HEK293 (cell line): ENCODE measurements around the gene INPP5A.

Experiments
- CTCF ChIA-PET: fragments of 350-600 bp; formaldehyde crosslinking; extraction: SDS; loops from one replicate; lab custom pipeline; 2021; ENCODE audit warnings: antibody characterized with exemption; lab: Yijun Ruan, JAX
- POLR2A ChIA-PET: fragments of 300-600 bp; formaldehyde crosslinking; extraction: SDS; loops from one replicate; lab custom pipeline; 2020; ENCODE audit warnings: antibody characterized with exemption, inconsistent platforms; lab: Yijun Ruan, JAX
- H3K27ac ChIP-seq: fragments of 200-500 bp; sonication (Bioruptor generic); 2 replicates; pipeline ENCODE4 v1.5.1; 2014; ENCODE audit warnings: low read depth, low read length, control low read depth, inconsistent platforms; ENCODE audit errors: extremely low read depth
- H3K36me3 ChIP-seq, 2 experiments: fragments of 200-500 bp in 1 of 2; sonication (Bioruptor generic) in 1 of 2; 1 replicate in 1 of 2; 2 replicates in 1 of 2; pipeline ENCODE4 v1.5.1; 2014 to 2017; ENCODE audit warnings: inconsistent platforms in 2 of 2, low read length in 2 of 2; ENCODE audit not compliant: control insufficient read depth in 2 of 2, insufficient read depth in 1 of 2
- H3K4me1 ChIP-seq: fragments of 200-500 bp; sonication (Bioruptor generic); 2 replicates; pipeline ENCODE4 v1.5.1; 2014; ENCODE audit warnings: mild to moderate bottlenecking, low read length, inconsistent platforms; ENCODE audit not compliant: control insufficient read depth, insufficient read depth
- H3K4me3 ChIP-seq: 2 replicates; pipeline ENCODE4 v1.5.1; 2011; ENCODE audit warnings: low read depth, mild to moderate bottlenecking, control low read depth, low read length, moderate library complexity
- H3K9me3 ChIP-seq: fragments of 200-500 bp; sonication (Bioruptor generic); 2 replicates; pipeline ENCODE4 v1.5.1; 2014; ENCODE audit warnings: low read depth, low read length, inconsistent platforms; ENCODE audit not compliant: control insufficient read depth, insufficient read depth
- HIC1 ChIP-seq: fragments of 450-650 bp; formaldehyde crosslinking; IDR thresholded peaks from 2 replicates; pipeline ENCODE4 v1.5.1; 2016; ENCODE audit warnings: missing biosample characterization, missing genetic modification characterization
- OSR2 ChIP-seq: fragments of 450-650 bp; formaldehyde crosslinking; IDR thresholded peaks from 2 replicates; pipeline ENCODE4 v1.5.1; 2016; ENCODE audit warnings: missing biosample characterization, missing genetic modification characterization
- PBX3 ChIP-seq: sonication (generic); formaldehyde crosslinking; IDR thresholded peaks from 2 replicates; pipeline ENCODE4 v1.8.1; 2022; ENCODE audit warnings: mild to moderate bottlenecking, moderate library complexity, missing genetic modification reagents
- SALL2 ChIP-seq: fragments of 450-650 bp; formaldehyde crosslinking; IDR thresholded peaks from 2 replicates; pipeline ENCODE4 v1.5.0; 2017; ENCODE audit warnings: missing biosample characterization, mild to moderate bottlenecking, missing genetic modification characterization, borderline replicate concordance
- ZBTB10 ChIP-seq: fragments of 450-650 bp; formaldehyde crosslinking; IDR thresholded peaks from 2 replicates; pipeline ENCODE4 v1.5.1; 2016; ENCODE audit warnings: missing biosample characterization, missing genetic modification characterization
- ZBTB49 ChIP-seq: fragments of 450-650 bp; formaldehyde crosslinking; IDR thresholded peaks from 2 replicates; pipeline ENCODE4 v1.5.1; 2016; ENCODE audit warnings: missing biosample characterization, missing genetic modification characterization, low read depth
- ZNF157 ChIP-seq: fragments of 450-650 bp; formaldehyde crosslinking; IDR thresholded peaks from 2 replicates; pipeline ENCODE4 v1.5.1; 2016; ENCODE audit warnings: missing biosample characterization, missing genetic modification characterization
- ZNF221 ChIP-seq: fragments of 450-650 bp; formaldehyde crosslinking; IDR thresholded peaks from 2 replicates; pipeline ENCODE4 v1.5.1; 2017; ENCODE audit warnings: missing biosample characterization, missing genetic modification characterization, borderline replicate concordance
- ZNF26 ChIP-seq: fragments of 450-650 bp; formaldehyde crosslinking; IDR thresholded peaks from 2 replicates; pipeline ENCODE4 v1.5.1; 2016; ENCODE audit warnings: missing biosample characterization, missing genetic modification characterization
- ZNF274 ChIP-seq, 2 experiments: fragments of 200-500 bp in 1 of 2; fragments of 450-650 bp in 1 of 2; sonication (Bioruptor generic) in 1 of 2; formaldehyde crosslinking in 1 of 2; IDR thresholded peaks; 2 replicates each; pipeline versions ENCODE4 v1.5.1 to v1.6.1; 2014 to 2016; ENCODE audit warnings: borderline replicate concordance in 1 of 2, inconsistent platforms in 1 of 2, low read length in 1 of 2, missing biosample characterization in 1 of 2, missing genetic modification characterization in 1 of 2
- ZNF362 ChIP-seq: fragments of 450-650 bp; formaldehyde crosslinking; IDR thresholded peaks from 2 replicates; pipeline ENCODE4 v1.5.1; 2016; ENCODE audit warnings: missing biosample characterization, missing genetic modification characterization
- ZNF366 ChIP-seq: fragments of 450-650 bp; formaldehyde crosslinking; conservative IDR thresholded peaks from 2 replicates; pipeline ENCODE4 v1.5.1; 2016; ENCODE audit warnings: missing biosample characterization, missing genetic modification characterization
- ZNF449 ChIP-seq: fragments of 450-650 bp; formaldehyde crosslinking; IDR thresholded peaks from 2 replicates; pipeline ENCODE4 v1.5.1; 2017; ENCODE audit warnings: missing biosample characterization, mild to moderate bottlenecking, missing genetic modification characterization, moderate library complexity
- ZNF571 ChIP-seq: fragments of 450-650 bp; formaldehyde crosslinking; IDR thresholded peaks from 2 replicates; pipeline ENCODE4 v1.5.0; 2017; ENCODE audit warnings: missing biosample characterization, missing genetic modification characterization
- ZNF658 ChIP-seq: fragments of 450-650 bp; formaldehyde crosslinking; IDR thresholded peaks from 2 replicates; pipeline ENCODE4; 2016; ENCODE audit warnings: missing biosample characterization, missing genetic modification characterization
- ZNF76 ChIP-seq: fragments of 450-650 bp; formaldehyde crosslinking; IDR thresholded peaks from 2 replicates; pipeline ENCODE4; 2016; ENCODE audit warnings: low read depth, missing biosample characterization, missing genetic modification characterization, borderline replicate concordance
- ZNF830 ChIP-seq: fragments of 450-650 bp; IDR thresholded peaks from 2 replicates; pipeline ENCODE4 v1.5.0; 2018; ENCODE audit warnings: missing biosample characterization, missing genetic modification characterization, low read depth, mild to moderate bottlenecking, moderate library complexity

The INPP5A gene

GRCh38 chr10:132735341-132735775, 197.8 kb downstream of the INPP5A start (continued):
- TF ChIP-seq ZNF26 (tag by site-specific recombination): no peak
- no peak for TF ChIP-seq ZNF658 (tag by site-specific recombination)
- no peak for TF ChIP-seq ZBTB10 (tag by site-specific recombination)
- no peak for TF ChIP-seq SALL2 (tag by site-specific recombination)

- Histone ChIP-seq H3K36me3 (no peaks in the 10 kb centered on the region), H3K9me3 (no peaks in the 10 kb centered on the region), H3K4me1 (no peaks in the 10 kb centered on the region), H3K27ac (no peak overlapping the region), H3K4me3 (no peak overlapping the region)
- ChIA-PET CTCF (no interaction called here), POLR2A (interaction anchor here (1.2 kb wide), 1 partner anchor 12 kb away, joined by 3 read pairs; no protein-coding TSS in a partner anchor)
- TF ChIP-seq SALL2 (tag by site-specific recombination): no peak
- 0 out of 2 replicates have a peak, but pooled peaks have one; percentile 9 for TF ChIP-seq HIC1 (tag by site-specific recombination)
Observed at GRCh38 chr10:132735923-132736391, 198.4 kb downstream of the INPP5A start.

- Histone ChIP-seq H3K9me3 (no peaks in the 10 kb centered on the region), H3K4me1 (no peaks in the 10 kb centered on the region), H3K4me3 (no peak overlapping the region), H3K36me3 (no peaks in the 10 kb centered on the region), H3K27ac (no peak overlapping the region)
- POLR2A ChIA-PET: no interaction called here
- CTCF ChIA-PET: no interaction called here
- TF ChIP-seq ZNF366 (tag by site-specific recombination) (no peak), ZNF76 (tag by site-specific recombination) (no peak), ZBTB49 (tag by site-specific recombination) (no peak), OSR2 (tag by site-specific recombination) (no peak), ZNF274 (IDR thresholded peaks at IDR 0.05; ENCODE audit: low read length) (no peak), ZNF274 (tag by site-specific recombination; IDR thresholded peaks at IDR 0.05; ENCODE audit: borderline replicate concordance) (no peak), PBX3 (CRISPR knock-in tag) (no peak), ZNF362 (tag by site-specific recombination) (no peak), ZNF449 (tag by site-specific recombination) (no peak), ZNF157 (tag by site-specific recombination) (no peak), ZNF221 (tag by site-specific recombination) (no peak), ZNF830 (tag by site-specific recombination) (no peak), ZNF571 (tag by site-specific recombination) (no peak)
Observed at GRCh38 chr10:132737390-132738048, 199.9 kb downstream of the INPP5A start.
